ENCODE results near the gene MSANTD1. TPM values are rescaled to one million over a fixed set of nuclear protein-coding genes. Genes with fewer than 3 reads are reported as not detected.

The MSANTD1 gene
- total and polyA plus RNA-seq, 10 of the 15 experiments (the other 5 are each of a cell fraction or from before 2014, with no cell fraction given): 0.07 to 0.87 (median 0.22) TPM; not detected in 2

DNA sequence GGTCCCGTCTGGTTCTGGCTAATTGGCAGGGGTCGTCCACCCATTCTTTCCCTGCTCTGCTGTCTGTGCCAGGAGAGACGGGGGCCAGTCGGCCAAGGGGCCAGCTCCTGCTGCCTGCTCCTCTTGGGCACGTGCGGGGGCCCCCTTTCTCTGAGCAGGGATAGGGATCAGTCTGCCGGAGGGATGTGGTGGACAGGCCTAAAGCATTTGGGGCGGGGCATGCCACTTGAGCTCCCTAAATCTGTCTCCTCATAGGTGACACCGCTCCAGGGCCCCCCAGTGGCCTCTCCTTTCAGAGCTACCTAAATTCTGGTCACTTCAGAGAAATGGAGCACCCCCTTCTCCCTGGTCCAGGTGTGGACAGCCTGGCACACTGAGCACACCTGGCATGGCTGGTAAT is 4.2 kb upstream of the MSANTD1 start:
- Histone ChIP-seq H3K79me2 (ENCODE audit: control insufficient read depth, insufficient read depth, low read length) (no peaks in the 10 kb centered on the region), H2AFZ (ENCODE audit: control insufficient read depth, low read depth, low read length) (no peak overlapping the region), H3K4me1 (ENCODE audit: control insufficient read depth, insufficient read depth, low read length) (no peaks in the 10 kb centered on the region), H3K9me3 (replicated peaks; ENCODE audit: control insufficient read depth, insufficient read depth, low read length) (no peaks in the 10 kb centered on the region), H3K36me3 (ENCODE audit: control insufficient read depth in 2 of 2, insufficient read depth in 2 of 2, low read length in 1 of 2) (peaks cover 0 to 10% of the 10 kb centered on the region in 2 experiments; a peak in 3 of 4 replicates), H3K4me2 (ENCODE audit: control insufficient read depth, insufficient read depth) (no peak overlapping the region), H3K27ac (ENCODE audit: control insufficient read depth, insufficient read depth) (no peak overlapping the region), H3K9ac (ENCODE audit: control insufficient read depth, insufficient read depth, low read length) (no peak overlapping the region), H4K20me1 (ENCODE audit: control insufficient read depth, insufficient read depth) (no peaks in the 10 kb centered on the region), H3K27me3 (replicated peaks in 1 of 2; ENCODE audit: control insufficient read depth in 2 of 2, insufficient read depth in 2 of 2, low read length in 1 of 2) (no peaks in the 10 kb centered on the region), H3K4me3 (no peak overlapping the region)
- intact Hi-C loops (cut with micrococcal nuclease; ENCODE audit: unreplicated experiment) (no loop called here), in situ Hi-C loops (cut with MboI) (no loop called here)
- ATAC-seq: no peak
- ChIA-PET POLR2A (interaction anchor here (0.6 kb wide), 1 partner anchor 51 kb away, joined by 5 read pairs; no protein-coding TSS in a partner anchor), RAD21 (ENCODE audit: unreplicated experiment) (no interaction called here), CTCF (interaction anchor here (1.5 kb wide), 1 partner anchor 51 kb away, joined by 4 read pairs; no protein-coding TSS in a partner anchor), SMC1A (ENCODE audit: uncharacterized antibody, unreplicated experiment) (interaction anchor here (1.4 kb wide), 1 partner anchor 138 kb away, joined by 3 read pairs; no protein-coding TSS in a partner anchor)
- TF ChIP-seq, protein P1, sequence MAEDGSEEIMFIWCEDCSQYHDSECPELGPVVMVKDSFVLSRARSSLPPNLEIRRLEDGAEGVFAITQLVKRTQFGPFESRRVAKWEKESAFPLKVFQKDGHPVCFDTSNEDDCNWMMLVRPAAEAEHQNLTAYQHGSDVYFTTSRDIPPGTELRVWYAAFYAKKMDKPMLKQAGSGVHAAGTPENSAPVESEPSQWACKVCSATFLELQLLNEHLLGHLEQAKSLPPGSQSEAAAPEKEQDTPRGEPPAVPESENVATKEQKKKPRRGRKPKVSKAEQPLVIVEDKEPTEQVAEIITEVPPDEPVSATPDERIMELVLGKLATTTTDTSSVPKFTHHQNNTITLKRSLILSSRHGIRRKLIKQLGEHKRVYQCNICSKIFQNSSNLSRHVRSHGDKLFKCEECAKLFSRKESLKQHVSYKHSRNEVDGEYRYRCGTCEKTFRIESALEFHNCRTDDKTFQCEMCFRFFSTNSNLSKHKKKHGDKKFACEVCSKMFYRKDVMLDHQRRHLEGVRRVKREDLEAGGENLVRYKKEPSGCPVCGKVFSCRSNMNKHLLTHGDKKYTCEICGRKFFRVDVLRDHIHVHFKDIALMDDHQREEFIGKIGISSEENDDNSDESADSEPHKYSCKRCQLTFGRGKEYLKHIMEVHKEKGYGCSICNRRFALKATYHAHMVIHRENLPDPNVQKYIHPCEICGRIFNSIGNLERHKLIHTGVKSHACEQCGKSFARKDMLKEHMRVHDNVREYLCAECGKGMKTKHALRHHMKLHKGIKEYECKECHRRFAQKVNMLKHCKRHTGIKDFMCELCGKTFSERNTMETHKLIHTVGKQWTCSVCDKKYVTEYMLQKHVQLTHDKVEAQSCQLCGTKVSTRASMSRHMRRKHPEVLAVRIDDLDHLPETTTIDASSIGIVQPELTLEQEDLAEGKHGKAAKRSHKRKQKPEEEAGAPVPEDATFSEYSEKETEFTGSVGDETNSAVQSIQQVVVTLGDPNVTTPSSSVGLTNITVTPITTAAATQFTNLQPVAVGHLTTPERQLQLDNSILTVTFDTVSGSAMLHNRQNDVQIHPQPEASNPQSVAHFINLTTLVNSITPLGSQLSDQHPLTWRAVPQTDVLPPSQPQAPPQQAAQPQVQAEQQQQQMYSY (CRISPR knock-in tag; IDR thresholded peaks at IDR 0.05): no peak
- TF ChIP-seq ZBED1 (IDR thresholded peaks at IDR 0.05; ENCODE audit: borderline replicate concordance) (no peak), YY1 (IDR thresholded peaks at IDR 0.05; ENCODE audit: low read depth, low read length) (no peak), CBFB (IDR thresholded peaks at IDR 0.05; ENCODE audit: low read depth) (no peak), SP1 (IDR thresholded peaks at IDR 0.05; ENCODE audit: low read depth, low read length) (no peak), RCOR1 (conservative IDR thresholded peaks at IDR 0.05; ENCODE audit: low read depth, low read length) (no peak), RFX5 (IDR thresholded peaks at IDR 0.05; ENCODE audit: low read depth, low read length) (no peak), MEF2B (IDR thresholded peaks at IDR 0.05; ENCODE audit: partially characterized antibody, poor library complexity, severe bottlenecking) (no peak), FOXK2 (IDR thresholded peaks at IDR 0.05) (no peak)
- TF ChIP-seq, protein P2, sequence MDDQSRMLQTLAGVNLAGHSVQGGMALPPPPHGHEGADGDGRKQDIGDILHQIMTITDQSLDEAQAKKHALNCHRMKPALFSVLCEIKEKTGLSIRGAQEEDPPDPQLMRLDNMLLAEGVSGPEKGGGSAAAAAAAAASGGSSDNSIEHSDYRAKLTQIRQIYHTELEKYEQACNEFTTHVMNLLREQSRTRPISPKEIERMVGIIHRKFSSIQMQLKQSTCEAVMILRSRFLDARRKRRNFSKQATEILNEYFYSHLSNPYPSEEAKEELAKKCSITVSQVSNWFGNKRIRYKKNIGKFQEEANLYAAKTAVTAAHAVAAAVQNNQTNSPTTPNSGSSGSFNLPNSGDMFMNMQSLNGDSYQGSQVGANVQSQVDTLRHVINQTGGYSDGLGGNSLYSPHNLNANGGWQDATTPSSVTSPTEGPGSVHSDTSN (IDR thresholded peaks at IDR 0.05; ENCODE audit: insufficient replicate concordance, low read depth, low read length): no peak
- TF ChIP-seq, protein P3, sequence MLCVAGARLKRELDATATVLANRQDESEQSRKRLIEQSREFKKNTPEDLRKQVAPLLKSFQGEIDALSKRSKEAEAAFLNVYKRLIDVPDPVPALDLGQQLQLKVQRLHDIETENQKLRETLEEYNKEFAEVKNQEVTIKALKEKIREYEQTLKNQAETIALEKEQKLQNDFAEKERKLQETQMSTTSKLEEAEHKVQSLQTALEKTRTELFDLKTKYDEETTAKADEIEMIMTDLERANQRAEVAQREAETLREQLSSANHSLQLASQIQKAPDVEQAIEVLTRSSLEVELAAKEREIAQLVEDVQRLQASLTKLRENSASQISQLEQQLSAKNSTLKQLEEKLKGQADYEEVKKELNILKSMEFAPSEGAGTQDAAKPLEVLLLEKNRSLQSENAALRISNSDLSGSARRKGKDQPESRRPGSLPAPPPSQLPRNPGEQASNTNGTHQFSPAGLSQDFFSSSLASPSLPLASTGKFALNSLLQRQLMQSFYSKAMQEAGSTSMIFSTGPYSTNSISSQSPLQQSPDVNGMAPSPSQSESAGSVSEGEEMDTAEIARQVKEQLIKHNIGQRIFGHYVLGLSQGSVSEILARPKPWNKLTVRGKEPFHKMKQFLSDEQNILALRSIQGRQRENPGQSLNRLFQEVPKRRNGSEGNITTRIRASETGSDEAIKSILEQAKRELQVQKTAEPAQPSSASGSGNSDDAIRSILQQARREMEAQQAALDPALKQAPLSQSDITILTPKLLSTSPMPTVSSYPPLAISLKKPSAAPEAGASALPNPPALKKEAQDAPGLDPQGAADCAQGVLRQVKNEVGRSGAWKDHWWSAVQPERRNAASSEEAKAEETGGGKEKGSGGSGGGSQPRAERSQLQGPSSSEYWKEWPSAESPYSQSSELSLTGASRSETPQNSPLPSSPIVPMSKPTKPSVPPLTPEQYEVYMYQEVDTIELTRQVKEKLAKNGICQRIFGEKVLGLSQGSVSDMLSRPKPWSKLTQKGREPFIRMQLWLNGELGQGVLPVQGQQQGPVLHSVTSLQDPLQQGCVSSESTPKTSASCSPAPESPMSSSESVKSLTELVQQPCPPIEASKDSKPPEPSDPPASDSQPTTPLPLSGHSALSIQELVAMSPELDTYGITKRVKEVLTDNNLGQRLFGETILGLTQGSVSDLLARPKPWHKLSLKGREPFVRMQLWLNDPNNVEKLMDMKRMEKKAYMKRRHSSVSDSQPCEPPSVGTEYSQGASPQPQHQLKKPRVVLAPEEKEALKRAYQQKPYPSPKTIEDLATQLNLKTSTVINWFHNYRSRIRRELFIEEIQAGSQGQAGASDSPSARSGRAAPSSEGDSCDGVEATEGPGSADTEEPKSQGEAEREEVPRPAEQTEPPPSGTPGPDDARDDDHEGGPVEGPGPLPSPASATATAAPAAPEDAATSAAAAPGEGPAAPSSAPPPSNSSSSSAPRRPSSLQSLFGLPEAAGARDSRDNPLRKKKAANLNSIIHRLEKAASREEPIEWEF (IDR thresholded peaks at IDR 0.05; ENCODE audit: insufficient replicate concordance, low read depth, low read length): no peak
- TF ChIP-seq, protein P4, sequence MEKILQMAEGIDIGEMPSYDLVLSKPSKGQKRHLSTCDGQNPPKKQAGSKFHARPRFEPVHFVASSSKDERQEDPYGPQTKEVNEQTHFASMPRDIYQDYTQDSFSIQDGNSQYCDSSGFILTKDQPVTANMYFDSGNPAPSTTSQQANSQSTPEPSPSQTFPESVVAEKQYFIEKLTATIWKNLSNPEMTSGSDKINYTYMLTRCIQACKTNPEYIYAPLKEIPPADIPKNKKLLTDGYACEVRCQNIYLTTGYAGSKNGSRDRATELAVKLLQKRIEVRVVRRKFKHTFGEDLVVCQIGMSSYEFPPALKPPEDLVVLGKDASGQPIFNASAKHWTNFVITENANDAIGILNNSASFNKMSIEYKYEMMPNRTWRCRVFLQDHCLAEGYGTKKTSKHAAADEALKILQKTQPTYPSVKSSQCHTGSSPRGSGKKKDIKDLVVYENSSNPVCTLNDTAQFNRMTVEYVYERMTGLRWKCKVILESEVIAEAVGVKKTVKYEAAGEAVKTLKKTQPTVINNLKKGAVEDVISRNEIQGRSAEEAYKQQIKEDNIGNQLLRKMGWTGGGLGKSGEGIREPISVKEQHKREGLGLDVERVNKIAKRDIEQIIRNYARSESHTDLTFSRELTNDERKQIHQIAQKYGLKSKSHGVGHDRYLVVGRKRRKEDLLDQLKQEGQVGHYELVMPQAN (conservative IDR thresholded peaks at IDR 0.05): no peak
- FAIRE-seq: no peak
- no TSS peak for BruUV-seq (replicated peaks)
- DNase-seq (ENCODE audit: low read depth, low spot score): no peak
- 84% methylated on average over 9 of the region's 9 CpGs for WGBS (ENCODE audit: insufficient coverage, insufficient replicate concordance, low lambda C conversion rate, missing lambda C conversion rate)
